OCI-LY7 (cell line): Measurements from ENCODE around the gene CHST13.

Source experiments
- CTCF ChIP-seq: fragments of 200-600 bp; sonication (generic); conservative IDR thresholded peaks from 2 replicates; pipeline ENCODE4 v1.5.1; 2014; ENCODE audit warnings: mild to moderate bottlenecking, antibody characterized with exemption, low read length, moderate library complexity, mixed read lengths
- EZH2phosphoT487 ChIP-seq: fragments of 200-600 bp; sonication (generic); IDR thresholded peaks from 2 replicates; pipeline ENCODE4 v1.6.1; 2018; ENCODE audit warnings: low read depth, borderline replicate concordance, mild to moderate bottlenecking, mixed run types, antibody characterized with exemption, low read length, moderate library complexity, mixed read lengths

- TF ChIP-seq CTCF (0 out of 2 replicates have a peak, but pooled peaks have one; percentile 18), EZH2phosphoT487 (no peak)
These were observed 5.8 kb upstream of the CHST13 start for GRCh38 chr3:126517986-126518778.
